Stimulated activated CD4-positive, alpha-beta T cell treated with anti-CD3 and anti-CD28 coated beads, Interleukin-12 subunit alpha, Interleukin-12 subunit beta, amount 100 ng/mL, for 24 hours (primary cell): ENCODE measurements around the gene PYROXD2.

Experiments used
- DNase-seq, 2 experiments: peaks; one replicate each; pipeline ENCODE4 v3.0.0-alpha.2; 2020; ENCODE audit warnings: low read depth in 2 of 2

PYROXD2 gene

GRCh38 chr10:98414578-98414931, 427 bp downstream of the PYROXD2 start:
- no peak for DNase-seq

- no peak for DNase-seq
Measured at GRCh38 chr10:98411768-98412167, 3.2 kb downstream of the PYROXD2 start.

GRCh38 chr10:98411166-98411565, 3.8 kb downstream of the PYROXD2 start:
- DNase-seq = no peak

GRCh38 chr10:98410759-98411158, 4.2 kb downstream of the PYROXD2 start:
- DNase-seq = no peak

- no peak for DNase-seq
Measured at GRCh38 chr10:98410135-98410743, 4.7 kb downstream of the PYROXD2 start.

- no peak for DNase-seq
Measured at GRCh38 chr10:98408799-98409198, 6.2 kb downstream of the PYROXD2 start.

GRCh38 chr10:98407744-98408241, 7.2 kb downstream of the PYROXD2 start:
- no peak for DNase-seq

GRCh38 chr10:98407017-98407743, 7.8 kb downstream of the PYROXD2 start:
- DNase-seq = no peak

GRCh38 chr10:98405422-98405821, 9.6 kb downstream of the PYROXD2 start:
- DNase-seq = no peak

- no peak for DNase-seq
Measured at GRCh38 chr10:98404571-98405359, 10.2 kb downstream of the PYROXD2 start.

GRCh38 chr10:98403812-98404504, 11.0 kb downstream of the PYROXD2 start:
- no peak for DNase-seq

GRCh38 chr10:98402931-98403718, 11.9 kb downstream of the PYROXD2 start:
- DNase-seq = no peak

- DNase-seq = no peak
Measured at GRCh38 chr10:98402478-98402877, 12.5 kb downstream of the PYROXD2 start.

GRCh38 chr10:98400482-98400881, 14.5 kb downstream of the PYROXD2 start:
- no peak for DNase-seq

- DNase-seq = no peak
Measured at GRCh38 chr10:98399784-98400183, 15.2 kb downstream of the PYROXD2 start.

GRCh38 chr10:98397089-98397600, 17.8 kb downstream of the PYROXD2 start:
- DNase-seq = no peak

- no peak for DNase-seq
Measured at GRCh38 chr10:98396096-98397063, 18.6 kb downstream of the PYROXD2 start.

- DNase-seq = no peak
Measured at GRCh38 chr10:98394851-98395440, 20.0 kb downstream of the PYROXD2 start.

GRCh38 chr10:98391578-98391991, 23.4 kb downstream of the PYROXD2 start:
- no peak for DNase-seq
